Muscle of back (tissue), 13 donors: ENCODE measurements around the gene CHI3L2. TPM values are rescaled to one million over a fixed set of nuclear protein-coding genes. Genes with fewer than 3 reads are reported as not detected.

ENCODE experiments used
- DNase-seq, 3 donors: peaks; one replicate each; pipeline versions ENCODE4 v3.0.0 to v3.0.0-alpha.2; 2013
- long read RNA-seq, 9 donors: transcript quantifications; one replicate each; lab custom pipeline, GENCODE V29; 2026
- polyA plus RNA-seq, 10 donors: library from polyadenylated mRNA; unstranded; fragments of 120-200 nt; gene quantifications; one replicate each; pipeline ENCODE4 v1.2.1, GENCODE V29; 2013; ENCODE audit not compliant: insufficient read length in 10 of 10

The CHI3L2 gene, protein sequence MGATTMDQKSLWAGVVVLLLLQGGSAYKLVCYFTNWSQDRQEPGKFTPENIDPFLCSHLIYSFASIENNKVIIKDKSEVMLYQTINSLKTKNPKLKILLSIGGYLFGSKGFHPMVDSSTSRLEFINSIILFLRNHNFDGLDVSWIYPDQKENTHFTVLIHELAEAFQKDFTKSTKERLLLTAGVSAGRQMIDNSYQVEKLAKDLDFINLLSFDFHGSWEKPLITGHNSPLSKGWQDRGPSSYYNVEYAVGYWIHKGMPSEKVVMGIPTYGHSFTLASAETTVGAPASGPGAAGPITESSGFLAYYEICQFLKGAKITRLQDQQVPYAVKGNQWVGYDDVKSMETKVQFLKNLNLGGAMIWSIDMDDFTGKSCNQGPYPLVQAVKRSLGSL
- polyA plus RNA-seq: 1 to 10 TPM in 2 of 10 donors, under 1 TPM in 1, not detected in 7; 0.68 to 1.3 (median 1.2) TPM
- long read RNA-seq, donor 1: 0 reads
- long read RNA-seq, donor 2: 0 reads
- long read RNA-seq, donor 3: 0 reads
- long read RNA-seq, donor 4: 0 reads
- long read RNA-seq, donor 5: 0 reads
- long read RNA-seq, donor 6: 0 reads
- long read RNA-seq, donor 7: 0 reads
- long read RNA-seq, donor 8: 0 reads
- long read RNA-seq, donor 9: 0 reads

GRCh38 chr1:111227434-111227833 lies at the start of gene CHI3L2:
Gene CHI3L2 (plus strand): TSS chr1:111227713. CDS start chr1:111227730, 17 bp downstream.
- DNase-seq: no peak

- no peak for DNase-seq
Measured at GRCh38 chr1:111179968-111180533, 47.5 kb upstream of the CHI3L2 start.

DNA sequence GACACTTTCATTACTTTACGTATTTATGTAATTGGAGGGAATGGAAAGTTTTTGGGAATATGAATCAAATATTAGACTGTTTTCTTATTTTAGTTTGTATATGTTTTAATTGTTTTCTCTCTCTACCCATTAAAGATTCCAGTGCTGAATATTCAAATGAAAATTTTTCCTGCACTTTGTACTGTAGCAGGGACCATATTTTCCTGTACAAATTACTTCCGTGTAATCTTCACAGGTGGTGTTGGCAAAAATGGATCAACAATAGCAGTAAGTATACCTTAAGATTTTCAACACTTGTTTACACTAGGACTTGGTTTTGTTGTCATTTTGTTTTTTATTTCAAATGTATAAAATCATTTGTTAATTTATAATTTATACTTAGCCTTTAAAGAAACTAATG lies 45.5 kb upstream of the CHI3L2 start:
- DNase-seq: no peak

- DNase-seq: no peak
Measured at GRCh38 chr1:111183308-111184069, 44.0 kb upstream of the CHI3L2 start.

GRCh38 chr1:111184663-111185062 lies 42.9 kb upstream of the CHI3L2 start:
- DNase-seq: no peak

- no peak for DNase-seq
Measured at GRCh38 chr1:111190931-111191451, 36.5 kb upstream of the CHI3L2 start.

DNA sequence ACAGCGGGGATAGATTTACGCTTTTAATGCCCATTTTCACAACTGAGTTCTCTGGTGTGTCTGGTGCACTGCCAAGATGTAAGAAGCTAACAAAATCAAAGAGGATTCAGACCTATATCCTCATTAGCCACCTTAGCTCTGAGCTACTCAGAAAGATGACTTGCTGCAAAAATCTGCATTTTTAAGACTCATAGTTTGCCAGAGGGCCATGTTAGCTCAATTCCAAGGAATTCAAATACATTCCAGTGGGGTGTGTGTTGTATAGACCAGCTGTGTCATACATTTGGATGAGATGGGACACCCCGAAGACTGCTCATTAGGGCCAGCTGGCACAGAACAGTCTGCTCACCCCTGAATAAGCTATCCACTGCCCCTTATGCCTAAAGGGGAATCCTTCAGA lies 36.0 kb upstream of the CHI3L2 start:
- peak in 1 of 3 donors; percentile 40 for DNase-seq

- DNase-seq: no peak
Measured at GRCh38 chr1:111192074-111192473, 35.4 kb upstream of the CHI3L2 start.

DNA sequence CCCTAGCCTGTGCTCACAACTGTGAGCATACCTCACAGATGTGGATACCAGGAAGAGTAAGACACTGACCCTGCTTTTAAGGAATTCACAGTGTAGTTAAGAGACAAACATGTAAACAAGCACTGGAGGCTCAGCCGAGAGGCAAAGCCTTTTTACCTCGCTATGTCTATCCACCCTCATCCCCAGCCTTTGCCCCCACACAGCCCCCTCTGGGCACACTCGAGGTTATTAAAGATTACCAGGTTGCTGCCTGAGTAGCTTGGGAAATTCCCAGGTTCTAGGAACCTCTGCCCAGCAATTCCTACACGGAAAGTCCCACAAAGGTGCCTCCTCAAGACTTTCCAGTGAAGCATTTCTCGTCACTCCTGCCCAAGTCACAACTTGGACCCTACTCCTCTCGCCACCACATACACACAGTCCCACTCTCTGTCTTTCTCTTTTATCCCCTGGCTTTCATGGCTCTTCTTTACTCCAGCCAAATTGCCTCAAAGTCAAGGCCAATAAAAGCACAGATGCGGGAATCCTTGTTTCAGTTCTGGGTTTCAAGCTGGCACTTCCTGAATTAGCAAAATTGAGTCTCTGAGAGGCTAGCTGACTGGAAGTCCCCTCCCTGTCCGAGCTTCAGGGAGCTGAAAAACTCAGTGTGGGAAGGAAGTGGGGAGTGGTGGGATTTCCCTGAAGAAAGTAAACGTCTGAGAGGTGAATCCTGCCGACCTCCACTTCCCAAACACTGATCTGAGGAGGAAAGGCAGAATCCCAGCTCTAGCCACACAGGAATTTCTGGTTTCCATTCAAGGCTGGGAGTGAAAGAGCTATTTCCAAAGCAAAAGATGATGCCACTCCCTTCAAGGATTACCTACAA lies 34.6 kb upstream of the CHI3L2 start:
- no peak for DNase-seq

GRCh38 chr1:111193712-111194480 lies 33.6 kb upstream of the CHI3L2 start:
- DNase-seq: no peak

DNA sequence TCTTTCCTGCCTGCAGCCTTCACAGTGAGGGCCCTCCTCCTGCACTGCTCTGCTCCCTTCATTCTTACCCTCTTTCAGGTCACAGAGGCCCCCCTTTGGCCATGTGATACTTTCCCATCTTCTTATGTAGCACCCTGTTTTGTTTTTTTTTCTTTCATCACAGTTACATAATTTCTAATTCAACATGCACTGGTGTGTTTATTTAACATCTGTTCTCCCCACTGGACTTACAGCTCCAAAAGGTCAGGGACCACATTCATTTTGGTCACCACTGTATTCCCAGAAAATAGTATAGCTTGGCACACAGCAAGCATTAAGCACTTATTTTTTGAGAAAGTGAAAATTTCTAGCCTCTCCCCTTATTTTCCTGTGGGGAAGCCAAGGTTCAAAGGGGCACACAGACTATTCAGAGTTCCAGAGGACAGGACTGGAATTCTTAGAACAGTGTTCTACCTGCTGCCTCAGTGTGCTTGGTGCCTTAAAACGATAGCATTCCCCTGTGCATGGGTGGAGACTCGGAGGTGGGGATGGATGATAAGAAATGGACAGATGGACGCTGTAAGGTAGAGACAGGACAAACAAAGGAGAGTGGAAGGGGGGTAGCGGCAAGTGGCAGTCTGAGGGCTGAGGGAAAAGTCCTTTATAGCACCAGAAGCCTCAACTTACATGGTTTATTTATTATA lies 32.4 kb upstream of the CHI3L2 start:
- DNase-seq: no peak

- no peak for DNase-seq
Measured at GRCh38 chr1:111196213-111196612, 31.3 kb upstream of the CHI3L2 start.

GRCh38 chr1:111197598-111198284 lies 29.8 kb upstream of the CHI3L2 start:
- DNase-seq: no peak

DNA sequence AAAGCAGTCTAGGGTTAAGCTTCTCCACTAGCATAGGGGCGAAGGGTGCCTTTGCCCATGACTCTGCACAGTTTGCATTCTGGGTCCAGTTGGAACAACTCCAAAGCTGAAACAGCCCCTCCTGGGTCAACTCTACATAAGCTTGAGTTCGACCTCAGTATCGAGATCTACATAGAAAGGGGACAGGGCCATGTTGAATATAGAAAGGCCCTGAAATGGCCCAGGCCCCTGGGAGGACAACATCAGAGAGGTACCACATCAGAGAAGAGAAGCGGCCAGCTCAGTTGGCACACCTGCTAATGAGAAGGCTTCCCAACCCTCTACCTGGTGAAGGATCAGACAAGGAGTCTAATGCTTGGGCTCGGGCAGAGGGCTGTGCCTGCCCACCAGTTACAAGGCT lies 28.7 kb upstream of the CHI3L2 start:
- no peak for DNase-seq

DNA sequence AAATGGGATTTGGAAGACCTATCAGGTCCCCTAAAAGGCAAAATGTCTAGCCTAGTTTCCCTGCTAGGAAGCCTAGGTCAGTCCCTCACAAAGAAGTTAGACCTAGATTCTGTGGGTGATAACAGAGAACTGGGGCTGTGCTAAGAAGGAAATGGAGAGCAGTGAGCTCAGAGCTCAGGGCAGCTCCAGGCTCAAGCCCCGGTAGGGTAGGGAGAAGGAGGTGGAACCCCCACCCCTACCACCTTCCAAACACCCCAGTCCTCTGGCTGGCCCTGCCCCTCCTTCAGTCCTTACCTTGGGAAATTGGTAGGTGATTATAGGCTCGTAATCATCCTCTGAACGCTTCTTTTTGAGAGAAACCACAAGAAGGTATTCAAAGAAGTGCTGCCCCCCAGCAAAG lies 28.2 kb upstream of the CHI3L2 start:
- no peak for DNase-seq

DNA sequence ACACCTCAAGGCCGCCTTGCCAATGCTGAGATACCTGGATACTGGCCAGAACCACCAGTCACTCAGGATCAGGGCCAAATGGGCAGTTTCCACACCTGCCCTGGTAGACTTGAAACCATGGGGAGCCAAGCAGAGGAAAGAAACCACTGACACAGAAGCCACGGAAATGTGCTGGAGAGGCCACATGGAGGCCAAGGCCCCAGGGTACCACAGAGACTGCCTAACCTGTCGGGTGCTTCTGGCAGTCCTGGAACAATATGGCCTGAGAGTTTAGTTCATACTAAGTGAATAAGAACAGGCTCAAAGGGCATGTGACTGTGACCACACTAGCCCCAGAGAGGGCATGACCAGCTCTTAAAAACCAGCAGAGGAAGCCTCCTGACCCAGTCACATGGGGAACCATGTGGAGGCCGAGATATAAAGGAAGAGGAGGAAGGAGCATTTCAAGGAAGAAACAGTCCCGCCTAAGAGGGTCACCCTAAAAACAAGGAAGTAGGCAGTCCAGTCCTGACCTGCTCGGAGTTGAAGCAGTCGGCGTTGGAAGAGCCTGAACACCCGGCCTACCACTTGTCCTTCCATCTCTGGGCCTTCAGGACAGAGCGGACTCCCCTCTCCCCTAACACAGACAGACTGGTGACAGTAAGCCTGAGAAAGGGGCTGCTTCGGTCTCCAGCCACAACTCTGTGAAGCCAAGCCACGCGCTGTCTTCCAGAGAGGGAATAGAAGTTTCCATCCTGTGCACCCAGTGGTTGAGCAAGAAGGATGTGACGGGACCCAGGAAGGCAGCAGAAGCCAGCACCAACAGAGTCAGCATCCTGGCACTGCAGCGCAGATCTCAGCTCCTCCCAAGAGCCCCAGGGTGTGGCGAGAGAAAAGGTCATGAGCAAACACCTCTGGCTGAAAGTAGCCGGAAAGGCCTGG lies 27.4 kb upstream of the CHI3L2 start, which contains the start of gene DENND2D:
Gene DENND2D (minus strand): TSS at position 766 of the 921 bp plus-strand sequence. CDS start 187 bp downstream, at position 579.
- DNase-seq: peak in 2 of 3 donors; percentile 15 to 52

GRCh38 chr1:111200802-111201161 lies 26.7 kb upstream of the CHI3L2 start:
- DNase-seq: no peak
